Stimulated activated CD8-positive, alpha-beta memory T cell treated with anti-CD3 and anti-CD28 coated beads, Interleukin-15, amount 100 ng/mL, for 48 hours (primary cell): ENCODE data around the gene U2SURP.

ENCODE experiments used
- DNase-seq, 2 donors: peaks; one replicate each; pipeline ENCODE4 v3.0.0-alpha.2; 2020; ENCODE audit warnings: low read depth in 2 of 2

U2SURP gene

DNA sequence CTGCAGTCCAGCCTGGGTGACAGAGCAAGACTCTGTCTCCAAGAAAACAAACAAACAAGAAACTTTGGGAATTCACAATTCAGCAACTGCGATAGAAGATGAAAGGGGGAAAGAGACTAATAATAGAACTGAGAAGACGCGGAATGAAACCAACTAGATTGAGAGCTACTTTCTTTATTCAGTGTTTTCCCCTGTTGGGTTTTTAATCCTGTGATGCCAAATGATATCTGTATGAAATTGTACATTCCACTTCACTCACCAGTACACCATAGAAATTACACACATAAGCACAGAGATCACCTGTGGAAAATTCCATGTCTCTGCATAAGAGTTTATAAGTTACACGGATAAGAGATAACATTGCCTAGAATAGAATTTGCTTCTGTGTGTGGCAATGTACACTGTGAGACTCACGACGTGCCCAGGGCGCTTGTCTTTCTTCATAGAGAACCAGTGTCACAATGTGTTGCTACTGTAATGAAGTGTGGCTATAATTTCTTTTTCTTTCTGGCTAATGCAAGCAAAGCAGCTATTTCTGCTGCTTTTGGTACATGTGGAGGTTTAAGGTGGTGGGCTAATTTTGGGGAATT lies 100.5 kb downstream of the U2SURP start:
- no peak for DNase-seq

DNA sequence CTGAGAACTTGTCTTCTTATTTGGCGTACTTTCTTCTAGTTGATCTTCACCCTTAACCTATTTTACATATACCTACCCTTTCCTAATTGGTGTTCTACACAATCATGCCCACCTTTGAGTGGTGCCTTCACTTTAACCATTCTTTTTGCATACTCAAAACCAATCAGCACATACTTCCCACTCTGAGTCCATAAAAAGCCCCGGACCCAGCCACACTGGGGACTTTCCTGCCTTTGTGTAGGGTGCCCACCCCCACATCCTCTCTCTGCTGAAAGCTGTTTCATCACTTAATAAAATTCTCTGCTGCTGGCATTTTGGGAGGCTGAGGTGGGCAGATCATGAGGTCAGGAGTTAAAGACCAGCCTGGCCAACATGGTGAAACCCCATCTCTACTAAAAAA lies 102.3 kb downstream of the U2SURP start:
- no peak for DNase-seq

DNA sequence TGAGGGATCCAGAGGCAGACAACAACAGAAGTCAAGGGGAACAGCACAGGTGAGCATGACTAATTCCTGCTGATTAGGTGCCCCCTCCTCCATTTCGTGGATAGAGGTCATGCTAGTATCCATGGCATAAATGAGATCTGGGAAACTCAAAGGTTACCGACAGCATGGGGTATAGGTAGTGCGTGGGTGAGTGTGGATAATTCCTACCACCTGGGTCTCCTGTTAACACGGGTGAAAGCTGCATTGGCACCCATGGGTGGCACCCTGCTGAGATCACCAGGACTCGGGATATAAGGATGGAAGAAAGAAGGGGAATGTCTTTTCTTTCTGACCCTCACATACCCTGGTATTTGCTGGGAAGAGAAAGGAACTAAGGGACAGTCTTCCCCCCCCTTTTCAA lies 103.8 kb downstream of the U2SURP start:
- DNase-seq: no peak

DNA sequence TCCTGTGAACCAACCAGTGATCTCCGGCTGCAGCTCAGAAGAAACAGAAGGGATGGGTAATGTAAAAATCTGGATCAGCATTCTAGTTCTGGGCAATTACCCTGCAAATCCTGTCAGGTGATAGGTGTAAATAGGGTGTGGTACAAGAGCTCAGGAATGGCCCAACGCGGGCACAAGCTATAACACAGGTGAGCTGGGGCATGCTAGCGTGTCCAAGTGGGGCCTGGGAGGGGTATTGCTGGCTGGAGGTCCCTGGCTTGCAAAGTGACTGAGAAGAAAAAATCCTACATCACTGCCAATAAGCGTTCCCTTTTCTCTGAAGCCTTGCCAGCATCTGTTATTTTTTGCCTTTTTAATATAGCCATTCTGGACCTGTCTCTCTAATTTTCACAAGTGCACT lies 108.5 kb downstream of the U2SURP start:
- no peak for DNase-seq
